GM18507 (cell line): Measurements from ENCODE around the gene ZNF284.
"Not testable (repeated sequence)": the region's sequence is repeated elsewhere in the genome, so short reads cannot be mapped to it uniquely, and the experiment has no call there.

Experiments used
- DNase-seq: peaks from one replicate; pipeline ENCODE4 v3.0.0; 2011; ENCODE audit warnings: low read depth; ENCODE audit not compliant: insufficient read length; ENCODE audit errors: extremely low spot score
- FAIRE-seq: peaks from 2 replicates; lab custom pipeline; 2011; peaks lifted over from hg19 to GRCh38; lab: Jason Lieb, UNC

The ZNF284 gene

GRCh38 chr19:44107751-44108150 lies 35.8 kb downstream of the ZNF284 start:
- FAIRE-seq (no peak), DNase-seq (no peak)

GRCh38 chr19:44109458-44109857 lies 37.5 kb downstream of the ZNF284 start:
- FAIRE-seq (no peak), DNase-seq (no peak)

GRCh38 chr19:44111910-44112463 lies 40.0 kb downstream of the ZNF284 start:
- no peak for FAIRE-seq
- DNase-seq = no peak

GRCh38 chr19:44112802-44113137 lies 40.8 kb downstream of the ZNF284 start:
- DNase-seq = no peak
- FAIRE-seq = no peak

GRCh38 chr19:44113138-44113783 lies 41.3 kb downstream of the ZNF284 start, which contains the start of gene ZNF225:
Gene ZNF225, plus strand, starts transcription at chr19:44113399. Its CDS starts 2,429 bp downstream, at chr19:44115828.
- FAIRE-seq (peak; percentile 99), DNase-seq (peak; percentile 75)

- no peak for DNase-seq
- FAIRE-seq = no peak
These were observed 41.9 kb downstream of the ZNF284 start for GRCh38 chr19:44113784-44114390.

- FAIRE-seq, DNase-seq: not testable (repeated sequence)
These were observed 49.2 kb downstream of the ZNF284 start for GRCh38 chr19:44121162-44121561.

- FAIRE-seq (no peak), DNase-seq (no peak)
These were observed 60.0 kb downstream of the ZNF284 start for GRCh38 chr19:44131955-44132354.
